ENCODE measurements around the gene AQP2.

DNA sequence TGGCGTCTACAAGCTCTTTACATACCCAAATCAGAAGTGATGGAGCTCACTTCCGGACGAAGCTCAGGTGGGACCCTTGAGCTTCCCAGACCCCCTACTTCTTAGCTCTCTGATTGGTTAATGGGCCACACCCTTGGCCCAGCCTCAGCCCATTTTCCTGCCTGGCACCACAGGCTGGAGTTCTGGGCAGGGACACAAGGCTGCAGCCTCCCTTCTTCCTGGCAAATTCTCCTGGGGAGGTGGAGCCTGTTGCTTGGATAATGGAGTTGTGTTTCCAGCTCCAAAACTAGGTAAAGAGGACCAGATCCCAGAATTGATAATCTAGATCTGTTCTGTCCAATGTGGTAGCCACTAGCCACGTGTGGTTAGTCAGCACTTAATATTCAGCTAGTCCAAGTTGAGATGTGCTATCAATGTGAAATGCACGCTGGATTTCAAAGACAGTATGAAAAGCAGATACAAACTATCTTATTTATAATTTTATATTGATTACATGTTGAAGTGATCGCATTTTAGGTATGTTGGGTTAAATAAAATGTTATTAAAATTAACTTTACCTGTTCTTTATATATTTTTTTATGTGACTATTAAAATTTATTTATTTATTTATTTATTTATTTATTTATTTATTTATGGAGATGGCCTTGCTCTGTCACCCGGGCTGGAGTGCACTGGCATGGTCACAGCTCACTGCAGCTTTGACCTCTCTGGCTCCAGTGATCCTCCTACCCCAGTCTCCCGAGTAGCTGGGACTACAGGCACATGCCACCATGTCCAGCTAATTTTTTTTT is 34.2 kb upstream of the AQP2 start:
- TF ChIP-seq, protein P1, sequence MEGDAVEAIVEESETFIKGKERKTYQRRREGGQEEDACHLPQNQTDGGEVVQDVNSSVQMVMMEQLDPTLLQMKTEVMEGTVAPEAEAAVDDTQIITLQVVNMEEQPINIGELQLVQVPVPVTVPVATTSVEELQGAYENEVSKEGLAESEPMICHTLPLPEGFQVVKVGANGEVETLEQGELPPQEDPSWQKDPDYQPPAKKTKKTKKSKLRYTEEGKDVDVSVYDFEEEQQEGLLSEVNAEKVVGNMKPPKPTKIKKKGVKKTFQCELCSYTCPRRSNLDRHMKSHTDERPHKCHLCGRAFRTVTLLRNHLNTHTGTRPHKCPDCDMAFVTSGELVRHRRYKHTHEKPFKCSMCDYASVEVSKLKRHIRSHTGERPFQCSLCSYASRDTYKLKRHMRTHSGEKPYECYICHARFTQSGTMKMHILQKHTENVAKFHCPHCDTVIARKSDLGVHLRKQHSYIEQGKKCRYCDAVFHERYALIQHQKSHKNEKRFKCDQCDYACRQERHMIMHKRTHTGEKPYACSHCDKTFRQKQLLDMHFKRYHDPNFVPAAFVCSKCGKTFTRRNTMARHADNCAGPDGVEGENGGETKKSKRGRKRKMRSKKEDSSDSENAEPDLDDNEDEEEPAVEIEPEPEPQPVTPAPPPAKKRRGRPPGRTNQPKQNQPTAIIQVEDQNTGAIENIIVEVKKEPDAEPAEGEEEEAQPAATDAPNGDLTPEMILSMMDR (conservative IDR thresholded peaks at IDR 0.05; ENCODE audit: low read depth, low read length), result no peak
- TF ChIP-seq MXI1 (IDR thresholded peaks at IDR 0.05; ENCODE audit: borderline replicate concordance, low read depth, low read length) (no peak), RAD21 (IDR thresholded peaks at IDR 0.05; ENCODE audit: low read length) (no peak), CHD1 (IDR thresholded peaks at IDR 0.05; ENCODE audit: low read depth, low read length) (no peak), POLR2A (IDR thresholded peaks at IDR 0.05; ENCODE audit: low read depth, low read length) (no peak)
- TF ChIP-seq, protein P2, sequence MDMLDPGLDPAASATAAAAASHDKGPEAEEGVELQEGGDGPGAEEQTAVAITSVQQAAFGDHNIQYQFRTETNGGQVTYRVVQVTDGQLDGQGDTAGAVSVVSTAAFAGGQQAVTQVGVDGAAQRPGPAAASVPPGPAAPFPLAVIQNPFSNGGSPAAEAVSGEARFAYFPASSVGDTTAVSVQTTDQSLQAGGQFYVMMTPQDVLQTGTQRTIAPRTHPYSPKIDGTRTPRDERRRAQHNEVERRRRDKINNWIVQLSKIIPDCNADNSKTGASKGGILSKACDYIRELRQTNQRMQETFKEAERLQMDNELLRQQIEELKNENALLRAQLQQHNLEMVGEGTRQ (IDR thresholded peaks at IDR 0.05; ENCODE audit: low read depth, low read length), result no peak

All from IMR-90 (cell line).